GM12801 (cell line): Measurements from ENCODE around the gene ANP32B.

Experiments used
- CTCF ChIP-seq: IDR thresholded peaks from one replicate; pipeline ENCODE4 v1.5.1; 2011; ENCODE audit warnings: control low read depth; ENCODE audit not compliant: insufficient read length; ENCODE audit errors: extremely low read depth

ANP32B gene

GRCh38 chr9:97961361-97961760 lies 21.8 kb upstream of the ANP32B start:
- TF ChIP-seq CTCF = no peak

DNA sequence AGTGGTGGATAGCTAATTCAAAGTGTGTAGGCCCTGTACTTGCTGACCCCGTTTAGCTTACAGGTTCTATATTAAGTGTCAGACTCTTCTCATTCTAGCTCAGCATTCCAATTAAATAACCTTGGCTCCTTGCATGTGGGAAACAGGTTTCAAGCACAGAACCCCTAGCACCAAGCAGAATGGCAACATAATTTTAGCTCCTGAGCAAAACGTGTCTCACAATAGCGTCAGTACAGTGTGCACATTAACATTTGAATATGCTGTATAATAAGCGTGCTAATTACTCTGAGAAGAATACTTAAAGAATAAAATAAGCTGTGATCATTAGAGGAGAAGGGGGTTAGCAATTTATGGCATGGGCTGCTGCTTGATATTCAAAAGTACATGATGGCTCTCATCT lies 21.0 kb upstream of the ANP32B start:
- TF ChIP-seq CTCF = no peak

GRCh38 chr9:97962575-97962974 lies 20.6 kb upstream of the ANP32B start:
- TF ChIP-seq CTCF = no peak

GRCh38 chr9:97963232-97963631 lies 19.9 kb upstream of the ANP32B start:
- TF ChIP-seq CTCF = no peak

DNA sequence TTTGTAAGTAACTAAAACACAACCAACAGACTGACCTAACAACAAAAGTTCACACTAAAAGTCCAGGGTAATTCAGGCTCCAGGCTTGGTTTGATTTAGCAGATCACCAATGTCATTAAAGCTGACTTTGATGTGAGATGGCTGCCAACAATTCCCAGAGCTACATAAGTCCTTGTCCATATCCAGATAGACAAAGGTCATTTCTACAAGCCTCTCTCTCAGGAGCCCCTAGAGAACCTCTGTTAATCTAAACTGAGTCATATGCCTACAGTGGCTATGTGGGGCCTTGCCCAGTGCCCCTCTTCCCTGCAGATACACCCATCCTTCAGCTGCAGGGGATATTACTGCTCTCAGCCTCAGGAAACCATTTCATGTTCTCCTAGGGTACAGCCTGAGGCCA lies 18.2 kb upstream of the ANP32B start:
- no peak for TF ChIP-seq CTCF

GRCh38 chr9:97966493-97966892 lies 16.6 kb upstream of the ANP32B start:
- TF ChIP-seq CTCF = no peak

GRCh38 chr9:97969014-97969413 lies 14.1 kb upstream of the ANP32B start:
- no peak for TF ChIP-seq CTCF

DNA sequence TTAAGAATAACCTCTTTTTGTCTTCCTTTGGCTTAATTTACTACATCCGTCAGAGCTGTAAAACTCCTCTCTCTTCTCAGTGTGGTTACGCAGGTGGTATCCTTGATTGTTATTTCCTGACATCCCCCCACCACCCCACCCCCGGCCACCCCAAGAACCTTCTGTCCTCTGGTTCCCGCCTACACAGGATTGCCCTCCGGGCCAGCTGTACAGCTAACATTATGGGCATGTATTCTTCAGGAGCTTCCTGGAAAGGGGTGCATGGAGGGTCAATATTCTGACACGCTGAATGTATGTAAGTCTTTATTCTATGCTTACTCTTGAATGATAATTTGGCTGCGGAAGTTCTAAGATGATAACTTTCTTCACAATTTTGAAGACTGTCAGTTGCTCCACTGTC lies 13.0 kb upstream of the ANP32B start:
- no peak for TF ChIP-seq CTCF
